ENCODE measurements around the gene TGFBR3. TPM values are rescaled to one million over a fixed set of nuclear protein-coding genes. Genes with fewer than 3 reads are reported as not detected.
A peak's percentile ranks its signal among the peaks of the same experiment; 100 is the strongest.

Gene TGFBR3
- total and polyA plus RNA-seq, 9 of the 15 experiments (the other 6 are each of a cell fraction or from before 2014, with no cell fraction given) = 3.6 to 32.4 (median 15.6) TPM

GRCh38 chr1:91803847-91804545, 82.0 kb downstream of the TGFBR3 start (continued):
- no peak for TF ChIP-seq MXD1 (CRISPR knock-in tag; IDR thresholded peaks at IDR 0.05; ENCODE audit: borderline replicate concordance, poor library complexity, severe bottlenecking)
- TF ChIP-seq SRF (CRISPR knock-in tag; IDR thresholded peaks at IDR 0.05) = no peak
- no peak for TF ChIP-seq CCAR2 (IDR thresholded peaks at IDR 0.05; ENCODE audit: low read depth, low read length)
- TF ChIP-seq ZNF174 (CRISPR knock-in tag; IDR thresholded peaks at IDR 0.05) = no peak
- TF ChIP-seq MLX (CRISPR knock-in tag; conservative IDR thresholded peaks at IDR 0.05) = no peak
- TF ChIP-seq AFF1 (IDR thresholded peaks at IDR 0.05; ENCODE audit: low read depth in 1 of 2, partially characterized antibody in 2 of 2) = no peak
- no peak for TF ChIP-seq PCBP1 (IDR thresholded peaks at IDR 0.05; ENCODE audit: low read depth, low read length, poor library complexity, severe bottlenecking)
- no peak for TF ChIP-seq FOXA1 (IDR thresholded peaks at IDR 0.05; ENCODE audit: borderline replicate concordance)
- no peak for TF ChIP-seq NCOA6 (IDR thresholded peaks at IDR 0.05)
- TF ChIP-seq CREBBP (IDR thresholded peaks at IDR 0.05; ENCODE audit: low read depth, low read length) = no peak
- no peak for TF ChIP-seq TOE1 (IDR thresholded peaks at IDR 0.05; ENCODE audit: borderline replicate concordance)
- TF ChIP-seq TOE1 (CRISPR knock-in tag; IDR thresholded peaks at IDR 0.05; ENCODE audit: borderline replicate concordance, low read depth) = 0 out of 2 replicates have a peak, but pooled peaks have one; percentile 18
- no peak for TF ChIP-seq GATAD2A (IDR thresholded peaks at IDR 0.05)
- 0 out of 2 replicates have a peak, but pooled peaks have one; percentile 35 for TF ChIP-seq ZNF197 (CRISPR knock-in tag; IDR thresholded peaks at IDR 0.05; ENCODE audit: low read depth)
- TF ChIP-seq RBBP5 (IDR thresholded peaks at IDR 0.05; ENCODE audit: borderline replicate concordance, insufficient read depth, low read length, poor library complexity, severe bottlenecking) = no peak
- no peak for TF ChIP-seq ZNF184 (CRISPR knock-in tag; IDR thresholded peaks at IDR 0.05)
- TF ChIP-seq ARID4B (CRISPR knock-in tag; IDR thresholded peaks at IDR 0.05) = no peak
- TF ChIP-seq MCM5 (IDR thresholded peaks at IDR 0.05; ENCODE audit: low read depth) = no peak
